IPS-NIHi7 (cell line): Measurements from ENCODE around the gene ATRIP.

Experiments used
- DNase-seq: peaks from one replicate; pipeline ENCODE4 v3.0.0; 2012; ENCODE audit warnings: mixed read lengths; ENCODE audit errors: extremely low spot score

The ATRIP gene

DNA sequence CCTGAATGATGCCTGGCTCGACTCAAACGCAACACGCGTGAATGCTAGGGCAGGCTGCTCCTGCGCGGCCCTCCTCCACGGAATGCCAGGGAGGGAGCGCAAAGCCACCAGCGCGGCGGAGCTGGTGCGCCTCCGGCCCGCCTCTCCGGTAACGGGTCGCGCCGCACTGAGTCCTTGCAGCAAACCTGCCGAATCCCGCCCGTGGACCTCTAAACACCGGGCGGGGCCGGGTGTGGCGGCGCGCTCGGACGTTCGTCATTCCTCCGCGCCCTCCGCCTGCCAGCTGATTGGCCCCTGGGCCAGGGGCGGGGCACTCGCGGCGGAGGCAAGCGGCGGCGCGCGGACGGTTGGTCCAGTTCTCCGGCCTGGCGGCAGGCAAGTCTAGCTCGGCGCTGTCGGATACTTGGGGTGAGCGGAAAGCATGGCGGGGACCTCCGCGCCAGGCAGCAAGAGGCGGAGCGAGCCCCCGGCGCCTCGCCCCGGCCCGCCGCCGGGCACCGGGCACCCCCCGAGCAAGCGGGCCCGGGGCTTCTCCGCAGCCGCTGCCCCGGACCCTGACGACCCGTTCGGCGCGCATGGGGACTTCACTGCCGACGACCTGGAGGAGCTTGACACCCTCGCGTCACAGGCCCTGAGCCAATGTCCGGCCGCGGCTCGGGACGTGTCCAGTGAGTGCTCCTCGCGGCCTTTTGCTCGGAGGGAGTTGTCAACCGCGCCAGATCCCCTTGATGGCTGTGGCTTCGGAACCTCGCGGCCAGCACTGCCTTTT lies at the start of gene ATRIP:
Gene ATRIP (plus strand): TSS at position 313 of the 769 bp plus-strand sequence. CDS start 109 bp downstream, at position 422.
- DNase-seq = peak; percentile 94

DNA sequence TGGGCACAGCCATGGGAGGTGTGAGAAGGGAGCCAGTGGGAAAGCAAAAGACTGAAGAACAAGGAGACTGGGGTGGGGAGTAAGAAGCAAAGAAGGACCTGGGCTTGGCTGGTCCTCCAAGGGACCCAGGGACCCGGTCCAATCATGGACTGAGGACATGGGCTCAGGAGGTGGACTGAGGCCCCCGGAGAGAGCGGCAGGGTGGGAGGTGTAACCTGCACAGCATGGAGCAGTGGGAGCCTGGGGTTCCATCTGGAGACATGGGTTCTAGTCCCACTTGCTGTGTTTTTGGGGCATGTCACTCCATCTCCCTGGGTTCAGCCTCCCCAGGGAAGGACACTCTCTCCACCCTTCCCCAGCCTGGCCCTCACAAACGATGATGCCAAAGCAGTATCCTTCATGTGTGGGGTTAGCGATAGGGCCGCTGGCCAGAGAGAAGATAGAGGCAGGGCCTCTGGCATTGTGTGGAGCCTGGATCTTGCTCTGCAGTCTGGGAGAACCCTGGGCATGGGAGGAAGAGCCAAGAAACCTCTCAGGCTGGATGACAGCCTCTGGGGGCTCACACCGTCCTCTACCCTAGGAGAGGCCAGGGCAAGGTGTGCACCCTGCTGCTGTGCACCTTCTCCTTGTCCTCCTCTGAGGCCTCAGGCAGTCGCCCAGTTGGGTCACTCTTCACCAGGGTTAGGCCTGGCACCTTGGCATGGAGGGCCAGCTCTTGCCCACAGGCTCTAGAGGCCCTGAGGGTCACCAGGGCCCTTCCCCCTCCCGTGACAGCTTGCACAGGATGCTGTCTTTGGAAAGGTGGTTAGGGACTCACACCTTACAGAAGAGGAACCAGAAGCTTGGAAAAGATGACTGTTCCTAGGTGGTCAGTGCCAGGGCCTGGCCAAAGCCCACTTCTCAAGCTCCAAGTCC lies 48.5 kb upstream of the ATRIP start:
- DNase-seq = peak; percentile 10

DNA sequence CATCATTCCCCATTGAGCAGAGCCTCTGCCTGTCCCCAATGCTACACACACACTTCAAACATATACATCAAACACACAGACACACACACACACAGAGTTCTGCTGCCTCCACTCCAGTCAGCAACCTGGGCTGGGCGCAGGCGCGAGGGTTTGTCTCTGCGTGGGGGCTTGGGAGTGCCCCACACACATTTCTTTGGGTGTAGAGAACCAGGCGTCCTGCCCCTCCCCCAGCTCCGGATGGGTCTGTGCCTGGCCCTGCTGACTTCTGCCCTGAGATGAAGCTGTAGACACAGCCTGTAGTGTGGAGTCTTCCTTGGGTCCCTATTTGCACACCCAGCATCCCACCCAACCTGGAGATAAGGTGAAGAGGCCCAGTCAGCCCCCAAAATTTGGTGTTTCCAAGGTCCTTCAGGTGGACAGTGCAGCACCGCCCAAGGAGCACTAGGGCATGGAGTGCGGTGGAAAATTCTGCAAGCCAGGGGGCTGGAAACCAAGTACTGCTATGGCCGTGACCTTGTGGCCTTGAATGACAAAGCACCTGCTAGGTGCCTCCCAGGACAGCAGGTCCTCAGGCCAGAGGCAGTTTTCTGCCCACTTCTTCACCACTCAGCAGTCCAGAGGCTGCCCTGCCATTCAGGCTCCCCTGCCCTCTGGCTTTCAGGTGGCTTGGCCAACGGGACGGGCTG lies 47.7 kb upstream of the ATRIP start:
- DNase-seq = peak; percentile 24

DNA sequence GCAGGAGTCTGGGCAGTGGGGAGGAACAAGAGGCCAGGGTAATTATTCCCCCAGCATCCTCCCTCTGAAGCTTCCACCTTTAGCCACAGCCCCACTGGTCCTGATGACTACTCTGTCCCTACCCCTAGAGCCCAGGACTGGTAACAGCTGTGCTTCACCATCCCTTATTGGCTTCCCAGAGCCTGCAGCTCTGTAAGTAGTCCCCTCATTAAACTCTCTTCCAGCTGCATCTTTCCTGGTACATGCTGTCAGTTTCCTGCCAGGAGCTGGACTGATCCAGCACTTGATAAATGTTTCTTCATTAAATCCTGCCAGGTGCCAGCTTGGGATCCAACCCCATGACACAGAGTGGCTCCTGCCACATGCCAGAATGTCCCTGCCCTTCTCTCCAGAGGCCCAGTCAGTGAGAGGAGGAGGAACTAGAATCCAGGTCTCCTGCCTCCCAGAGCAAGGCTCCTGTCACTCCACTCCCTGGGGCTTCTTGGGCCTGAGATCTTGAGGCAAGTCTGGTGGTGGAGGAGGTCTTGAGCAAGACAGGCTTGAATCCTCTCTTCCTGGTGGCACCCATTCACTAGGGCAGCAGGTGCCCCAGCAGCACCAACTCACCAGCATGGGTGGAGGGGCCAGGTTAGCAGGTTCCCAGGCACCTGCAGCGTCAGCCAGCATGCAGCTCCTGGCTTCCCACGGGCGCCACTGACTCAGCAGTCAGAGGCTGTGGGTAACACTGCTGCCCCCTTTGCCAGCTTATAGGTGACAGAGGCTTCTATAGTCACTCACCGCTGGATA lies 47.0 kb upstream of the ATRIP start:
- peak; percentile 13 for DNase-seq

DNA sequence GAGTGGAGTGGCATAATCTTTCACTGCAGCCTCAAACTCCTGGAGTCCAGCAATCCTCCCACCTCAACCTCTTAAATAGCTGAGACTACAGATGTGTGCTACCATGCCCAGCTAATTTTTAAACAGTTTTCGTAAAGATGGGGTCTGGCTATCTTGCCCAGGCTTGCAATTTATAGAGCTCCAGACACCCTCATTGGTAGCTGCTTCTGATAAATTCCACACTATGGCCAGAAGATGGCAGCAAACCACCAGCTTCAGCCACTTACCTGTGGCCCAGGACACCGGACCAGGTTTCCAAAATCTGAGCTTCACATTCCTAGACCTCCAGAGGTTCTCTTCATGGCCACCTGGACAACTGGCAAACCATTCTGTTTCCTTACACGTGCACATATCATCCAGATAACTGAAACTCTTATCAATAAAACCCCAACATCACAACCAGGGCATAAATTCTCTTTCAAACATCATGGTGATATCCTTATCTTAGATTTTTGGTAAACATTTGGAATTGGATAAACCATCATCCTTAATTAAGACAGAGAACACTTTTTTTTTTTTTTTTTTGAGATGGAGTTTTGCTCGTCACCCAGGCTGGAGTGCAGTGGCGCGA lies 45.6 kb upstream of the ATRIP start:
- peak; percentile 89 for DNase-seq

DNA sequence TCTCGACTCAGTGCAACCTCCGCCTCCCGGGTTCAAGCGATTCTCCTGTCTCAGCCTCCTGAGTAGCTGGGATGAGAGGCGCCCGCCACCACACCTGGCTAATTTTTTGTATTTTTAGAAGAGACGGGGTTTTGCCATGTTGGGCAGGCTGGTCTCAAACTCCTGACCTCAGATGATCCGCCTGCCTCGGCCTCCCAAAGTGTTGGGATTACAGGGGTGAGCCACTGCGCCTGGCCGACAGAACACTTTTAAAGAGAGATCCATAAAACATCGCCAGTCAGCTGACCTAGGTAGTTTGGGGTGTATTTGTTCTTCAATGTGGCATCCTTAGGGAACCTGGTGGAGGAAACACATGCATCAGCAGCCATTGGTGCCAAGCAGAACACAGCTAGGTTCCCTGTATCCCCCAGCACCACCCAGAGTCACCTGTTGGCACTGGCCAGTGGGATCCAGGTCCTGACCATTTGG lies 45.1 kb upstream of the ATRIP start:
- DNase-seq = peak; percentile 13

DNA sequence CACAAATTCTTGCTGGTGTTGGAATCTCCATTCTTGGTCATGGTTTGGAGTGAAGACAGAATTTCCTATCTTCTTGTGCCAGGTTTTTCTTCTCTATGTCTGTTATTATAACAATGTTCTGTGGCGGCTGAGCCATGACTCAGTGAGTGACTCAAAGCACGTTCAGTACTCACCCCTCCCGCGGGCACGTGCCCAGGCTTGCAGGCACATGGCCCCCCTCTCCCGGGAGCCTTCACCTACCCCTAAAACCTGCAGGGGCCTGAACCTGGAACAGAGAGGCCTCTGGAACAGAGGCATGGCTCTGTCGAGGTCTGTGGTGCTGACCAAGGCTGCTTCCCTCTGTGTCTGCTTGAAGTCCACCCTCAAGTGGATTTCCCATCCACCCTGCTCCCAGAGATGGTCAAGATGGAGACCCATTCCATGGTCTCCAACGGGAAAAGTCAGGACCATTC lies 44.2 kb upstream of the ATRIP start:
- DNase-seq = no peak

DNA sequence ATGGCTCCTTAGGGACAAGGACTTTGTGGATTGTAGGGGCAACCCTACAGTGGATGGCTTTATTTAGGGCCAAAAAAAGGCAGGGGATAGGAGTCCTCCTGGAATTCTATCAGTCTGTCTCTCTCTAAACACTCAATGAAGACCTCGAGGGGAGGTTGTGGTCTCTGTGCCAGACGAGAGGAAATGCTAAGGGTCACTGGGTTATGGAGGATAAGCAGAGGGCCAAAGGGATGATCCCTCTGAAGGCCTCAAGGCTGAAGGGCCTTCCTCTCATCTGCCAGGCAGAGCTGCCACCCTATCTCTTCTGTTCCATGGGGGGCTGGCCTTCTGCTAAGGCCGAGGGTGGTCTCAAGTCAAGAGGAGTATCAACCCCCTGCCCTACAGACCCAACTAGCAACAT lies 43.6 kb upstream of the ATRIP start:
- no peak for DNase-seq

DNA sequence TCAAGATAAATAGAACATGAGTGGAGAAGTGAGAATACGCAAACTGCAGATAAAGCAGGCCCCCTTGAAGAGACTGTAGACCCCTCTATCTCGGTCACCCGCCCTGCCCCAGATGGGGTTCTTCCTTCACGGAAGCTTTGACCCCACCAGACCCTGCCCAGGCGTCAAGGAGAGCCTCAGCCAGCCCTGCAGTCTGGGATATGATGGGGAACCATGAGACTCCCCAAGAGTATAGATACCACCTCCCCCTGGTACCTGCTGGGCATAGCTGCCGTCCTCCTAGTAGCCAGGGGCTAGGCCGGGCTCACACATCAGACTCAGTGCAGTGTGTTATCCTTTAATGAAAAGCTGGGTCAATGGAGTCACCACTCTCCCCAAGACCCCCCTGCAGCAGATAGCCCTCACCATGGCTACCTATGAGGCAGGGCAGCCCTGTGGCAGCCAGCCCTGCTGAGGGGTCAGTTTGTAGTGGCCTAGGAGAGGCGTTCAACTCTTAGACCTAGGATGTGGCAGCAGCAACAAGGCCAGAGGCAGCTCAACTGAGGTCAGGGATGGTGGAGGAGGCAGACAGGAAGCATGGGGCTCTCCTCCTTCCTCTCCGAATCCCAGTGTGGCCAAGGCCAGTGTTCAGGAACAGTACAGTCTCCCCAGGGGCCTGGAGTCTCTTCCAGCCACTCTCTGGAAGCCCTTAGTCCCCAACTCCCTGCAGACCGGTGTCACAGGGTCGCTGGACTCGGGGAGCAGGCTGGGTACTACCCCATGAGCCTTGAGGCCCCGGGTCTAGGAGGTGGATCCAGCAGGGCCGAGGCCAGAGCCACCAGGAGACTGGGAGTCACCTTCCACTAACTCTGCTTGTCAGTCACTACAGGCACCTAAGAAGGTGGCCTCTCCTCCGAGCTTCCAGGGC lies 42.8 kb upstream of the ATRIP start:
- no peak for DNase-seq

DNA sequence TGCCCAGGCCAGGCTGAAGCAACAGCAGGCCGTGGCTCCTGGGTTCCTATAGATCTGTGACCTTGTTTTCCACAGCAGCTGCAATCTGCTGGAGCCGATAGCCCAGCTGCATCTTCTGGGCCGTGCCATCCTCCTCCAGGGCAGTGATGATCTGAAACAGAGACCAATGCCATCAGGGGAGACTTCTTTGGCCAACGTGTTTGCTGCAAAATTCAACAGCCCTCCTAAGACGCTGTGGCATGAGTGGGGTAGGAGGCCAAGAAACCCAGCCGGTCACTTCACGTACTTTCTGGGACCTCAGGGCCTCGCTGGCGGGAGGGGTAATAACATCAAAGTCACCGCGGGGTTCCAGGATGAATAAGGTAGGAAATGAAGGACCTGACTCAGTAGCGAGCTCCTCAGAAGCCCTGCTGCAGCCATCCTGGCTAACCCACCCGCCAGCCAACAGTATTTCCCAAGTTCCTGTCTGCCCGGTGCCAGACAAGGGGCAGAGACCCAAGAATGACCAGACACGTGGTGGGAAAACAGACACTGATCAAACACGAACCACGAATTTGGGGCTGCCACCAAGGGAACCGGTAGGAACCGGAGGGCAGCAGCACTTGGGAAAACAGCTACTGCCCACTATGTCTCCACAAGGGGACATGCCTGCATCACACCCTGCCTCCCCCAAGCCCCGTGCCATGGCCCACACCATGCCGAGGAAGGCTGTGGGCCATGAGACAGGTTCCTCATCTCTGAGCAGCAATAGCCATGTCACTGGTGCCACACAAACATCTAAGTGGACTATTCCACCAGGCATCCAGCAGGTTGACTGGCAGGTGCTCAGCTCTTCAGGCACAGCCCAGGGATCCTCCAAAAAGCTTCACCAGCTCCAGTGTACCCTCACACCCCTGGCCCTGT lies 41.8 kb upstream of the ATRIP start:
- DNase-seq = no peak

DNA sequence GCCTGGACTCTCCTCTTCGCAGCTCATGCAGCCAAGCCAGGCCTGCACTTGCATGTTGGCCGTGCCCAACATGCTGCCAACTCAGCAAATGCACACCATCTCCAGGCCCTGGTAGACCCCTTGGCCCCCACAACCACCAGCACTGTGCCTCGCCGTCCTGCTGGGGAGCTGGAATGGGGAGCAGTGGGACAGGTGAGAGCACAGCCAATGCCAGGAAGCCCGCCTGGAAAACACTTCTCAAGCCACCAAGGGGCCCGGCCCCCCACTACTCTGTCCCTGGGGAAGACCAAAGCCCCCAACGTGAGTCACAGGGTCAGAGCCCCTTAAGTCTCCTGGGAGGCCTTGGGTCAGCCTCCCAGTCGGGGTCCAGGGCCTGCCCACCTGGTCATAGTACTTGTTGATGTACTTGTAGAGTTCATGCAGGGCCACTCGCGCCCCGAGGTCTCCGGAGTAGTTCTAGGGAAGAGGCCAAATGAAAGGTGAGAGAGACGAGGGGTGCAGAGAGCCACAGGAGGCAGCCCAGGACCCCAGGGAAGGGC lies 41.1 kb upstream of the ATRIP start:
- no peak for DNase-seq

DNA sequence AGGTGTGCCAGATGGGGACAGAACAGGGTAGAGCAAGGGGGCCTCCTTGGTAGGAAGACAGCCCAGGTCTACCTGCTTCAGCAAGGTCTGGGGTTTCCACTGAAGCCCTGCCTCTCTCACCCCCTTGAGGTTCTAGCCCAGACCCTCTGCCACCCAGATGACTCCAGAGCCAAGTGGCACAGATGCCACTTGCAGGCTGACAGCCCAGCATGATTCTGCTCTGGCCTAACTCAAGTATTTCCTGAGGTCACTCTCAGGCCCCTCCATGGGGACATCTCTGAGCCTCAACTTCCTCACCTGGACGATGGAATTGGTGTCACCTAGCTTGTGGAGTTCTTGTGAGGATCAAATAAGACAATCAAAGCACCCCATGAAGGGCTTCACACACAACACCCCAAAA lies 40.6 kb upstream of the ATRIP start:
- DNase-seq = no peak

DNA sequence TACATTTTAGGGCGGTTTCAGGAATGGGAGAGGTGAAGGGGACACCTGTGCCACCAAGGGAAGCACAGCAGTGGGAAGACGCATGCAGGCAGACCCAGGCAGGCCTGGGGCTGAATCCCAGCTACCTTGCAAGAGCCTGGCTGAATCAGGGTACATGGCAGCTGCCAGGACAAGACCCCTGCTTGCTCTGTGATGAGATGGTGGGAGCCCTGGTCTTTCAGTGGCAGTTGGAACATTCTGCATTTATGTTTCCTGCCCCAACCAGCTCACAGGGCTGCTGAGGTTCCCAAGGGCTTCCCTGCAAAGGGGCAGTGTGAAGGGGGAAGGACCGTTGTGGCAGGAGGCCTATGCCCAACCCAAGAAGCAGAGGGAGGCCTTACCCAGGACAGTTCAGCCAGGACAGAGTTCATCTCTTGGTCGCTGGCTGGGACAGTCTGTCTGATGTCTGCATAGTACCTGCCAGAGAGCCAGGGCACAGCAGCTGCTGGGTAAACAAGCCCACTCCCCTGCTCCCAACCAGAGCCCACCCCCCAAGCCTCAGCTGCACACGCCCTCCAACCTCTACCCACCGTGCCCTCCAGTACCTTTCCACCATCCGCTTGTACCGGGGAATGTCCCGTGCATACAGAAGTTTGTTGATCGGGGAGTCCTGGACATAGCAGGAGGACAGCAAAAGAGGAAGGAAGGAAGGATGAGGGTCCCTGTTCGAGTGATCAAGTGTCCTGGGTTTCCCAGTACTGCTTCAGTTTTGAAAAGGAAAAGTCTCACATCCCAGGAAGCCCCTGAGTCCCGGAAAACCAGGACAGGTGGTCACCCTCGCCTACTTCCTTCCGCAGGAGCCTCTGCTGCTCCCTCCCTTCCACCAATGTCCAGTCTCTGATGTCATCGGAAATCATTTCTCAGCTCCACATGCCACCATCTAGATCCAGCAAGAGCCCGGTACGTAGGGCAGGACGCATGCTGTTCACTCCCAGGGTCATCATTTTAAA lies 39.8 kb upstream of the ATRIP start:
- DNase-seq = no peak

DNA sequence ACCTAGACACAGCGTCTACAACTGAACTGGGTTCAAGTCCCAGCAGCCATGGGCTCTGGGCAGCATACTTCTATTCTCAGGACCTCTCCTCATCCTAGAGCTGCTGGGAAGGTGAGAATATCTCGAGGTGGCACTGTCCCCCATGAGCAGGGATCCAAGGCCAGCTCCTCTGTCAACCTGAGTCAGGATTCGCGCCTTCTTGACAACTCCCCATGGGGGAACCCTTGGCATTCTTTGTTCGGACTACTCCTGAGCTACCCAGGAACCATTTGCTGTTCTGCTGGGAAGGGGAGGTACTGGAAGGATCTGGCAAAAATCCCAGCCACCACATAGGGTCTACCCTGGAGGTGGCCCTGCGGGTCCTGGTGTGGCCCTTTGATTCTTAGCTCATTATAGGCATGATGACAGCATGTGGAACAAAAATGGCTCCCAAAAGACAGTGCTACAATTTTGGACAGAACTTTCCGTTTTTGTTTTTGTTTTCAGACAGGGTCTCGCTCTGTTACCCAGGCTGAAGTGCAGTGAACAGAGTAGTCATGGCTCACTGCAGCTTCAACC lies 38.9 kb upstream of the ATRIP start:
- no peak for DNase-seq

DNA sequence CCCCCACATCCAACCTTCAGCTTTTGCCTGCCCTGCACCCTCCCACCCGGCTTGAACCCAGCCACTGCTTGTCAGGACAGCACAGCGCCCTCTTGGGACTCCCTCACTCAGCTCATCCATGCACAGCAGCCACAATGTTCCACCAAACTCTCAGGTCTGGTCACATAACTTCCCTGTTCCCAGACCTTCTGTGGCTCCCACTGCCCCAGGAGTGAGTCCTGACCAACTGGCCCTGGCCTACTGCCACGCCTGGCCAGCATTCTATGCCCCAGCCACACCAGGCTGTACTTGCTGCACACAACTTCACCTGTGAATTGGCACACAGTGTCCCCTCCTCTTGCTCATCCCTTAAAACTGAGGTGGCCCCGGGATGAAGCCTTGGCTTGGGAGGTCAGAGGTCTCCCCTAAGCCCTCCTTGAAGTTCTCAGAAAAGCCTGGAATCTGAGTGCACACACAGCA lies 37.7 kb upstream of the ATRIP start:
- DNase-seq = no peak

DNA sequence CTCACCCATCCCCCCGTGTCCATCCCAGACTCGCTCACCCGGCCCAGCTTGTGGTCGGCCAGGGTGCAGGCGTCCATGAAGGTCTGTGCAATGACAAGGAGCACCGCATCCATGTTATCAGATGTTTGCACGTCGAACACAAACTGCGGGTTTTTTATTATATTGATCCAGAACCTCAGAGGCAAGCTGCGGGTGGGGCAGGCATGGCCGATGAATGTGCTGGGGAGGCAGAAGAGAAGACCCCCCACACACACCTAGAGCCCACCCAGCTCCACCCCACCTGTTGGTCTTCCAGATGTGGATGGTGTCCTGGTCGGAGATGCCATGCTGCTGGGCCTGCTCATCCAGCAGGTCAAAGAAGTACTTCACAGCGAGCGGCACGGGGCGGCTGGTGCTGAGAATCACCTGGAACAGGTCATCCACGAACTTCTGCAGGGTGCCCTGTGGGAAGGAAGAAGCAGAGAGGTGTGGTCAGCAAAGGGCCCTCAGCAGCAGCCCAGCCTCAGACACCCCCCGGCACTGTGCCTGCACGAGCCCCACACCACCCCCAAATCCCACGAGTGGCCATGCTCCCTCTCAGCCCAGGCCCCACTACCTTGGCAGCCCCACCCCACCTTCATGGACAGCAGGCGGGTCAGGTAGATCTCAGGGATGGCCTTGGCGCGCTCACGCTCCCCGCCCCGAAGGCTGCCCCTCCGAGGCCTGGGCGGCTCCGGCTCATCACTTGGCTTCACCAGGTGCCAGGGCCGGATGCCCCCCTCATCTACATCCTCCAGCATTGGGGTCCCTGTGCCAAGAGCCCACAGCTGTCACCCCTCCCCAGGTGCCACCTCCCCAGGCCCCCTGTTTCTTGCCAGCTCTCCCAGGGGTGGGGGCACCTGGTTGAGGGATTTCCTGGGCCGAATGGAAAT lies 37.0 kb upstream of the ATRIP start:
- DNase-seq = no peak
